Vagina (tissue), 2 donors: ENCODE results near the gene FASTKD1. TPM values are rescaled to one million over a fixed set of nuclear protein-coding genes. Genes with fewer than 3 reads are reported as not detected.

Experiments used
- DNase-seq, 2 donors: peaks; one replicate each; pipeline ENCODE4 v3.0.0-alpha.2; 2017; ENCODE audit errors: extremely low spot score in 2 of 2
- H3K27ac ChIP-seq: fragments of 200-600 bp; sonication (generic); one replicate; pipeline ENCODE4 v1.5.1; 2019
- H3K27me3 ChIP-seq: fragments of 200-600 bp; sonication (generic); one replicate; pipeline ENCODE4 v1.5.1; 2019
- H3K36me3 ChIP-seq, 2 donors: fragments of 200-600 bp; sonication (generic); one replicate each; pipeline ENCODE4 v1.5.1; 2017 to 2019
- H3K4me1 ChIP-seq: fragments of 200-600 bp; sonication (generic); one replicate; pipeline ENCODE4 v1.5.1; 2019
- H3K4me3 ChIP-seq, 2 donors: fragments of 200-600 bp; sonication (generic); 1 replicate in 1 of 2; 2 replicates in 1 of 2; pipeline ENCODE4 v1.5.1; 2016 to 2019
- H3K9me3 ChIP-seq: fragments of 200-600 bp; sonication (generic); one replicate; pipeline ENCODE4 v1.5.1; 2019
- POLR2A ChIP-seq, 2 donors: fragments of 450-650 bp; IDR thresholded peaks; one replicate each; pipeline ENCODE4 v1.6.1; 2017; ENCODE audit warnings: antibody characterized with exemption in 2 of 2, mild to moderate bottlenecking in 2 of 2, moderate library complexity in 2 of 2
- POLR2AphosphoS5 ChIP-seq, 2 donors: sonication (generic); formaldehyde crosslinking; IDR thresholded peaks; one replicate each; pipeline ENCODE4 v1.9.0; 2017; ENCODE audit warnings: antibody characterized with exemption in 2 of 2, mild to moderate bottlenecking in 2 of 2, low read depth in 1 of 2; ENCODE audit not compliant: insufficient read depth in 1 of 2
- intact Hi-C: fragments of 100-400 bp; cut with DNase I; formaldehyde crosslinking; loops from one replicate; pipeline ENCODE4 v1.15.1; 2023
- total RNA-seq: library from RNA; depleted of rRNA; stranded (reverse); fragments of >200 nt; gene quantifications from one replicate; pipeline ENCODE4 v1.2.3, GENCODE V29; 2016
- TF ChIP-seq, protein P1 (sequence below), 3 experiments: fragments of 450-650 bp in 2 of 3; fragments of 200-600 bp in 1 of 3; sonication (generic) in 1 of 3; IDR thresholded peaks; one replicate each; pipeline ENCODE4 v1.5.1; 2017 to 2019; ENCODE audit warnings: antibody characterized with exemption in 3 of 3, mild to moderate bottlenecking in 2 of 3, moderate library complexity in 2 of 3

The FASTKD1 gene
- total RNA-seq, 1 donor from 2014 or later = 17.7 TPM

- intact Hi-C loops = no loop called here
- H3K4me3 ChIP-seq = no peak overlapping the region
- TF ChIP-seq, protein P1, sequence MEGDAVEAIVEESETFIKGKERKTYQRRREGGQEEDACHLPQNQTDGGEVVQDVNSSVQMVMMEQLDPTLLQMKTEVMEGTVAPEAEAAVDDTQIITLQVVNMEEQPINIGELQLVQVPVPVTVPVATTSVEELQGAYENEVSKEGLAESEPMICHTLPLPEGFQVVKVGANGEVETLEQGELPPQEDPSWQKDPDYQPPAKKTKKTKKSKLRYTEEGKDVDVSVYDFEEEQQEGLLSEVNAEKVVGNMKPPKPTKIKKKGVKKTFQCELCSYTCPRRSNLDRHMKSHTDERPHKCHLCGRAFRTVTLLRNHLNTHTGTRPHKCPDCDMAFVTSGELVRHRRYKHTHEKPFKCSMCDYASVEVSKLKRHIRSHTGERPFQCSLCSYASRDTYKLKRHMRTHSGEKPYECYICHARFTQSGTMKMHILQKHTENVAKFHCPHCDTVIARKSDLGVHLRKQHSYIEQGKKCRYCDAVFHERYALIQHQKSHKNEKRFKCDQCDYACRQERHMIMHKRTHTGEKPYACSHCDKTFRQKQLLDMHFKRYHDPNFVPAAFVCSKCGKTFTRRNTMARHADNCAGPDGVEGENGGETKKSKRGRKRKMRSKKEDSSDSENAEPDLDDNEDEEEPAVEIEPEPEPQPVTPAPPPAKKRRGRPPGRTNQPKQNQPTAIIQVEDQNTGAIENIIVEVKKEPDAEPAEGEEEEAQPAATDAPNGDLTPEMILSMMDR (IDR thresholded peaks at IDR 0.05) = no peak
- TF ChIP-seq POLR2AphosphoS5 (IDR thresholded peaks at IDR 0.05; ENCODE audit: insufficient read depth in 1 of 2, low read depth in 1 of 2) (no peak), POLR2A (IDR thresholded peaks at IDR 0.05) (no peak)
- no peak overlapping the region for H3K27ac ChIP-seq
- DNase-seq = no peak
- no peaks in the 10 kb centered on the region for H3K27me3 ChIP-seq
- H3K36me3 ChIP-seq = peaks cover 0 to 23% of the 10 kb centered on the region in 2 donors
- peaks cover 17% of the 10 kb centered on the region for H3K4me1 ChIP-seq
- H3K9me3 ChIP-seq = no peaks in the 10 kb centered on the region
Measured at GRCh38 chr2:169504651-169505050, 69.0 kb downstream of the FASTKD1 start.

DNA sequence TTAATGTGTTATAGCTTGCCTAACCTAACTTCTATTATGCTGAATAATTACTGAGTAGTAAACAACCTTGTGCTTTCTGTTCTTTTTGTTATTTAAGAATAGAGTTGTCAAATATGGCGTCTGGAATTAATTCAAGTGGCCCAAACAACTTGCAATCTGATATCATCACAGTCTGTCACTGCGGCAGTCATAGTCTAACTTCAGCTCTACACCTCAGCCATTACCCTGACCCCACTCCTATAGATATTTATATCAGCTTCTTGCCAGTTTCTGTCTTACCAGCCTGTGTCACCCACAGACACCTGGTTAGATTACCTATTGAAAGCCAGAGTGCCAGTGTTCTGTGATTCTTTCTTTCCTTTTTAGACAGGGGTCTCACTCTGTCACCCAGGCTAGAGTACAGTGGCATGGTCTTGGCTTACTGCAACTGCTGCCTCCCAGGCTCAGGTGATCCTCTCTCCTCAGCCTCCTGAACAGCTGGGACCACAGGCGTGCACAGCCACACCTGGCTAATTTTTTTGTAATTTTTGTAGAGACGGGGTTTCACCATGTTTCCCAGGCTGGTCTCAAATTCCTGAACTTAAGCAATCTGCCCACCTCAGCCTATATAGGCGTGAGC lies 78.2 kb downstream of the FASTKD1 start:
- H3K27me3 ChIP-seq = no peaks in the 10 kb centered on the region
- peaks cover 0 to 13% of the 10 kb centered on the region in 2 donors for H3K36me3 ChIP-seq
- H3K9me3 ChIP-seq = no peaks in the 10 kb centered on the region
- intact Hi-C loops = no loop called here
- H3K4me3 ChIP-seq = no peak overlapping the region
- H3K27ac ChIP-seq = no peak overlapping the region
- no peak for TF ChIP-seq POLR2AphosphoS5 (IDR thresholded peaks at IDR 0.05; ENCODE audit: insufficient read depth in 1 of 2, low read depth in 1 of 2)
- no peaks in the 10 kb centered on the region for H3K4me1 ChIP-seq
- DNase-seq = no peak

DNA sequence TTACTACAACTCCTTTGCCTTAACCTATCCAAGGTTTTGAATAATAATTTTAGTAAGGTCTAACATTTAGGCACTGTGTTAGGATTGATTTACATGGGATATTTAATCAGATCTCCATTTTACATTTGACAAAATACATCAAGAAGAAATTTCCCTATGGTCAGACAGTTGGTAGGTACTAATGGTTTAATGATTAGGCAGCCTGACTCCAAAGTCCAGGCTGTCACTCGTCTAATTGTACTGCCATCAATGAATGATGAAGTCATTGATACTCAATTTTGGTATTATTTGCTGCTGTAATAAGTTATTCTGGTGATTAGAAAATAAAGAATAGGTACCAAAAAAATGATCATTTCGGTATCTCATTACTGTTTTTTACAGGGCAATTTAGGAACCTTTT lies 80.3 kb downstream of the FASTKD1 start:
- no peak for DNase-seq
- Histone ChIP-seq H3K9me3 (no peaks in the 10 kb centered on the region), H3K4me3 (no peak overlapping the region), H3K36me3 (peaks cover 0 to 7% of the 10 kb centered on the region in 2 donors), H3K27ac (no peak overlapping the region), H3K4me1 (no peaks in the 10 kb centered on the region), H3K27me3 (no peaks in the 10 kb centered on the region)
- intact Hi-C loops = no loop called here
- TF ChIP-seq, protein P1 (IDR thresholded peaks at IDR 0.05) = no peak
- TF ChIP-seq POLR2A (IDR thresholded peaks at IDR 0.05) = no peak
- no peak for TF ChIP-seq POLR2AphosphoS5 (IDR thresholded peaks at IDR 0.05; ENCODE audit: insufficient read depth in 1 of 2, low read depth in 1 of 2)

GRCh38 chr2:169491378-169491777 lies 82.3 kb downstream of the FASTKD1 start:
- no peaks in the 10 kb centered on the region for H3K9me3 ChIP-seq
- no peak overlapping the region for H3K27ac ChIP-seq
- no peak for DNase-seq
- no peak overlapping the region for H3K4me3 ChIP-seq
- no peaks in the 10 kb centered on the region for H3K27me3 ChIP-seq
- TF ChIP-seq, protein P1 (IDR thresholded peaks at IDR 0.05) = no peak
- TF ChIP-seq POLR2AphosphoS5 (IDR thresholded peaks at IDR 0.05; ENCODE audit: insufficient read depth in 1 of 2, low read depth in 1 of 2) = no peak
- no peak for TF ChIP-seq POLR2A (IDR thresholded peaks at IDR 0.05)
- no peaks in the 10 kb centered on the region for H3K4me1 ChIP-seq
- H3K36me3 ChIP-seq = peaks cover 0 to 10% of the 10 kb centered on the region in 2 donors
- intact Hi-C loops = no loop called here

DNA sequence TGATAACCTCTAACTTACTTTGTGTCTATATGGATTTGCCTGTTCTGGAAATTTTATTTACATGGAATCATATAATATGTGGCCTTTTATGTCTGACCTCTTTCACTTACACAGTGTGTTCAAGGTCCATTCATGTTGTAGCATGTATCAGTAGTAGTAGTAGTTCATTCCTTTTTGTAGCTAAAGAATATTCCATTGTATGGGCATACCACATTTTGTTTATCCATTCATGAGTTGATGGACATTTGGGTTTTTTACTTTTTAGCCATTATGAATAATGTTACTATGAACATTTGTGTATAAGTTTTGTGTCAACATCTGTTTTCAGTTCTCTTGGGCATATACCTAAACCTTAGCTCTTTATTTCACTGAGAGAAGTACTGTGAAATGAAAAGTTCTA lies 82.8 kb downstream of the FASTKD1 start:
- H3K27me3 ChIP-seq = no peaks in the 10 kb centered on the region
- H3K4me1 ChIP-seq = no peaks in the 10 kb centered on the region
- peaks cover 0 to 10% of the 10 kb centered on the region in 2 donors for H3K36me3 ChIP-seq
- intact Hi-C loops = no loop called here
- no peak for TF ChIP-seq POLR2A (IDR thresholded peaks at IDR 0.05)
- H3K27ac ChIP-seq = no peak overlapping the region
- no peak overlapping the region for H3K4me3 ChIP-seq
- no peak for DNase-seq
- no peaks in the 10 kb centered on the region for H3K9me3 ChIP-seq

DNA sequence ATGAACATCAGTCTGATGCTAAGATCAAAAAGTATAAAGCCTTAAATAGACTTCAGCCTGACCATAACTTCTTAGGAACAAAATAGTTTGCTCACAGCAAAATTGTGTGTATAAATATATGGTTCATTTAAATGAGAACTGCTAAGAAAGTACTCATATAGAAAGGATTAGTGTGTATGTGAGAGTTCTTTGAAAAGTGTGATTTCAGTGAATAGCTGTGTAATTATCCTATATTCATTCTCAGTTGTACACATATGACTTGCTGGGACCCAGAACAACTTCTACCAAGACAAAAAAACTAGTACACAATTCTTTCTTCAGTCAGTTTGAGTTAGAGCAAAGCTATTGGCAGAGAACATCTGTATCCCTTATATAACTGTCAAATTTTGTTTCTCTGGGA lies 87.2 kb downstream of the FASTKD1 start:
- intact Hi-C loops = no loop called here
- Histone ChIP-seq H3K27me3 (no peaks in the 10 kb centered on the region), H3K9me3 (no peaks in the 10 kb centered on the region), H3K4me3 (no peak overlapping the region), H3K27ac (no peak overlapping the region), H3K36me3 (peaks cover 0 to 20% of the 10 kb centered on the region in 2 donors), H3K4me1 (no peaks in the 10 kb centered on the region)
- TF ChIP-seq, protein P1 (IDR thresholded peaks at IDR 0.05) = no peak
- TF ChIP-seq POLR2A (IDR thresholded peaks at IDR 0.05) = no peak
- TF ChIP-seq POLR2AphosphoS5 (IDR thresholded peaks at IDR 0.05; ENCODE audit: insufficient read depth in 1 of 2, low read depth in 1 of 2) = no peak
- DNase-seq = no peak
